ENCODE results near the gene VSNL1. TPM values are rescaled to one million over a fixed set of nuclear protein-coding genes. Genes with fewer than 3 reads are reported as not detected.

Gene VSNL1
- total RNA-seq, 6 donors from 2014 or later: 0.33 to 1.2 (median 0.94) TPM; not detected in 3

- no peaks in the 10 kb centered on the region for H3K36me3 ChIP-seq
- no peaks in the 10 kb centered on the region for H3K9me3 ChIP-seq
- 73 to 76% methylated on average over 2 of the region's 2 CpGs for WGBS, 2 donors
- no peaks in the 10 kb centered on the region for H3K27me3 ChIP-seq
- no peak for ATAC-seq (ENCODE audit: low FRiP score in 2 of 2)
- H3K4me3 ChIP-seq: no peak overlapping the region
- DNase-seq: no peak
- TF ChIP-seq, protein P1, sequence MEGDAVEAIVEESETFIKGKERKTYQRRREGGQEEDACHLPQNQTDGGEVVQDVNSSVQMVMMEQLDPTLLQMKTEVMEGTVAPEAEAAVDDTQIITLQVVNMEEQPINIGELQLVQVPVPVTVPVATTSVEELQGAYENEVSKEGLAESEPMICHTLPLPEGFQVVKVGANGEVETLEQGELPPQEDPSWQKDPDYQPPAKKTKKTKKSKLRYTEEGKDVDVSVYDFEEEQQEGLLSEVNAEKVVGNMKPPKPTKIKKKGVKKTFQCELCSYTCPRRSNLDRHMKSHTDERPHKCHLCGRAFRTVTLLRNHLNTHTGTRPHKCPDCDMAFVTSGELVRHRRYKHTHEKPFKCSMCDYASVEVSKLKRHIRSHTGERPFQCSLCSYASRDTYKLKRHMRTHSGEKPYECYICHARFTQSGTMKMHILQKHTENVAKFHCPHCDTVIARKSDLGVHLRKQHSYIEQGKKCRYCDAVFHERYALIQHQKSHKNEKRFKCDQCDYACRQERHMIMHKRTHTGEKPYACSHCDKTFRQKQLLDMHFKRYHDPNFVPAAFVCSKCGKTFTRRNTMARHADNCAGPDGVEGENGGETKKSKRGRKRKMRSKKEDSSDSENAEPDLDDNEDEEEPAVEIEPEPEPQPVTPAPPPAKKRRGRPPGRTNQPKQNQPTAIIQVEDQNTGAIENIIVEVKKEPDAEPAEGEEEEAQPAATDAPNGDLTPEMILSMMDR (IDR thresholded peaks at IDR 0.05): no peak
- TF ChIP-seq POLR2AphosphoS5 (IDR thresholded peaks at IDR 0.05) (no peak), EP300 (IDR thresholded peaks at IDR 0.05) (no peak), POLR2A (IDR thresholded peaks at IDR 0.05) (no peak)
- peaks cover 0 to 9% (median 5%) of the 10 kb centered on the region in 4 donors for H3K4me1 ChIP-seq
- no peak overlapping the region for H3K27ac ChIP-seq
These were observed 49.9 kb downstream of the VSNL1 start for GRCh38 chr2:17590342-17590911.

- H3K27me3 ChIP-seq: no peaks in the 10 kb centered on the region
- peaks cover 0 to 9% (median 5%) of the 10 kb centered on the region in 4 donors for H3K4me1 ChIP-seq
- no peak for DNase-seq
- H3K36me3 ChIP-seq: no peaks in the 10 kb centered on the region
- TF ChIP-seq POLR2AphosphoS5 (IDR thresholded peaks at IDR 0.05) (no peak), POLR2A (IDR thresholded peaks at IDR 0.05) (no peak), EP300 (IDR thresholded peaks at IDR 0.05) (no peak)
- TF ChIP-seq, protein P1 (IDR thresholded peaks at IDR 0.05): no peak
- H3K27ac ChIP-seq: no peak overlapping the region
- H3K4me3 ChIP-seq: no peak overlapping the region
- no peak for ATAC-seq (ENCODE audit: low FRiP score in 2 of 2)
- H3K9me3 ChIP-seq: no peaks in the 10 kb centered on the region
- 71 to 74% methylated on average over 3 of the region's 3 CpGs for whole genome bisulfite sequencing, 2 donors
These were observed 51.4 kb downstream of the VSNL1 start for GRCh38 chr2:17591846-17592245.

- WGBS, 2 donors: 70 to 85% methylated on average over 2 of the region's 2 CpGs
- Histone ChIP-seq H3K4me3 (no peak overlapping the region), H3K4me1 (peaks cover 0 to 9% (median 5%) of the 10 kb centered on the region in 4 donors), H3K36me3 (no peaks in the 10 kb centered on the region), H3K27me3 (no peaks in the 10 kb centered on the region), H3K9me3 (no peaks in the 10 kb centered on the region), H3K27ac (no peak overlapping the region)
- ATAC-seq (ENCODE audit: low FRiP score in 2 of 2): no peak
- no peak for DNase-seq
- TF ChIP-seq POLR2AphosphoS5 (IDR thresholded peaks at IDR 0.05) (no peak), POLR2A (IDR thresholded peaks at IDR 0.05) (no peak), EP300 (IDR thresholded peaks at IDR 0.05) (no peak)
- TF ChIP-seq, protein P1 (IDR thresholded peaks at IDR 0.05): no peak
These were observed 52.4 kb downstream of the VSNL1 start for GRCh38 chr2:17592731-17593409.

DNA sequence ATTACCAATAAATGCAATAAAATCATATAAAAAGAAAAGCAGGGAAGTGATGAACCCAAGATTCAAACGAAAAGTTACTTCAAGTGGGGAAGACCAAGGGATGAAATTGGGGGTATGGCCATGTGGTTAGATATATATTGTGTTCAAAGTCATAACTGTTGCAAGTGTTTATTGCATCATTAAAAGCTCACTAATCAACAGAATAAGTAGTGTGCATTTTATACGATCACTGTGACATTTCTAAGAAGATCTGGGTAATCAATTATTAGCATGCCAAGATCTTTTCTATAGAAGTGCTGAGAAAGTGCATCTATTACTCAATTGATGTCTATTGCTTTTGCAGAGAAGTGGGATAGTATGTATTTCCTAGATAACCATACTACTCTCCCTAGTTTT is 52.9 kb downstream of the VSNL1 start:
- TF ChIP-seq POLR2AphosphoS5 (IDR thresholded peaks at IDR 0.05): no peak
- TF ChIP-seq EP300 (IDR thresholded peaks at IDR 0.05): no peak
- no peak for TF ChIP-seq POLR2A (IDR thresholded peaks at IDR 0.05)
- TF ChIP-seq, protein P1 (IDR thresholded peaks at IDR 0.05): no peak
- WGBS, 2 donors: 57 to 64% methylated on average over 2 of the region's 2 CpGs
- no peak for DNase-seq
- H3K4me3 ChIP-seq: no peak overlapping the region
- H3K27me3 ChIP-seq: no peaks in the 10 kb centered on the region
- ATAC-seq (ENCODE audit: low FRiP score in 2 of 2): no peak
- H3K36me3 ChIP-seq: no peaks in the 10 kb centered on the region
- no peaks in the 10 kb centered on the region for H3K9me3 ChIP-seq
- no peak overlapping the region for H3K27ac ChIP-seq
- H3K4me1 ChIP-seq: peaks cover 0 to 9% (median 5%) of the 10 kb centered on the region in 4 donors

Measured in upper lobe of left lung (tissue), 6 donors.